Kidney (tissue), 14 donors: ENCODE data around the gene EWSR1. TPM values are rescaled to one million over a fixed set of nuclear protein-coding genes. Genes with fewer than 3 reads are reported as not detected.

ENCODE experiments used
- DNase-seq, 5 donors: peaks; one replicate each; pipeline ENCODE4 v3.0.0-alpha.2; 2013 to 2020
- FAIRE-seq: peaks from 2 replicates; lab custom pipeline; 2012; peaks lifted over from hg19 to GRCh38; lab: Jason Lieb, UNC
- H3K27ac ChIP-seq, 2 donors: one replicate each; pipeline ENCODE4 v1.7.0; 2013; ENCODE audit warnings: low read depth in 2 of 2, low read length in 2 of 2, inconsistent platforms in 1 of 2
- H3K27me3 ChIP-seq: one replicate; pipeline ENCODE4 v1.7.1; 2013; ENCODE audit warnings: low read length, inconsistent platforms; ENCODE audit not compliant: control insufficient read depth, insufficient read depth
- H3K36me3 ChIP-seq, 3 donors: one replicate each; pipeline versions ENCODE4 v1.7.0 to v1.7.1; 2013; ENCODE audit warnings: low read length in 3 of 3, control low read depth in 1 of 3, inconsistent platforms in 1 of 3; ENCODE audit not compliant: insufficient read depth in 3 of 3, control insufficient read depth in 2 of 3
- H3K4me1 ChIP-seq, 3 donors: one replicate each; pipeline versions ENCODE4 v1.7.0 to v1.7.1; 2013; ENCODE audit warnings: low read length in 3 of 3, inconsistent platforms in 1 of 3, low read depth in 1 of 3; ENCODE audit not compliant: control insufficient read depth in 2 of 3, insufficient read depth in 2 of 3
- H3K4me3 ChIP-seq, 3 donors: one replicate each; pipeline versions ENCODE4 v1.7.0 to v1.8.1; 2013; ENCODE audit warnings: low read length in 3 of 3, control low read depth in 1 of 3, inconsistent platforms in 1 of 3
- H3K9ac ChIP-seq, 3 donors: one replicate each; pipeline versions ENCODE4 v1.7.0 to v1.7.1; 2013; ENCODE audit warnings: low read length in 3 of 3, control low read depth in 1 of 3, inconsistent platforms in 1 of 3
- H3K9me3 ChIP-seq, 3 donors: one replicate each; pipeline versions ENCODE4 v1.7.0 to v1.7.1; 2013; ENCODE audit warnings: low read length in 3 of 3, control low read depth in 1 of 3, inconsistent platforms in 1 of 3; ENCODE audit not compliant: control insufficient read depth in 2 of 3, insufficient read depth in 1 of 3
- intact Hi-C: fragments of 100-400 bp; cut with DNase I; formaldehyde crosslinking; loops from one replicate; pipeline ENCODE4 v1.11.1; 2022
- polyA plus RNA-seq: library from polyadenylated mRNA; stranded (reverse); fragments of 350-450 nt; fragmentation: Illumina TruSeq; extraction: RNeasy Lipid Tissue Mini Kit (QIAGEN cat#74804); gene quantifications from one replicate; pipeline ENCODE4 v1.2.3, GENCODE V29; 2014; ENCODE audit warnings: low read depth, low replicate concordance; ENCODE audit not compliant: insufficient read depth
- total RNA-seq: library from RNA; stranded (reverse); fragmentation: NEBNext Ultra II Directional; extraction: Animal tissue kit (Norgen Biotek cat#: 25700); gene quantifications from one replicate; pipeline ENCODE4 v1.2.1, GENCODE V29; 2021
- TF ChIP-seq, protein P1 (sequence below): IDR thresholded peaks from 3 replicates; pipeline ENCODE4 v1.5.1; 2012; ENCODE audit warnings: mild to moderate bottlenecking, moderate library complexity, borderline replicate concordance; ENCODE audit not compliant: insufficient read depth; ENCODE audit errors: extremely low read depth
- donor health status: control.
- donor health status: control.
- donor health status: control.
- donor health status: control.
- donor health status: control.
- donor health status: DM: yes; HTN: yes; CAD: no.
- donor health status: Normal renal cell carcinoma (clear cell type).

Gene EWSR1
- total and polyA plus RNA-seq, 2 donors from 2014 or later: 124 to 214 TPM

- H3K4me1 ChIP-seq: peaks cover 0 to 5% (median 0%) of the 10 kb centered on the region in 3 donors
- H3K36me3 ChIP-seq: no peaks in the 10 kb centered on the region
- no peak overlapping the region for H3K27ac ChIP-seq
- DNase-seq (no peak), FAIRE-seq (no peak)
- TF ChIP-seq, protein P1, sequence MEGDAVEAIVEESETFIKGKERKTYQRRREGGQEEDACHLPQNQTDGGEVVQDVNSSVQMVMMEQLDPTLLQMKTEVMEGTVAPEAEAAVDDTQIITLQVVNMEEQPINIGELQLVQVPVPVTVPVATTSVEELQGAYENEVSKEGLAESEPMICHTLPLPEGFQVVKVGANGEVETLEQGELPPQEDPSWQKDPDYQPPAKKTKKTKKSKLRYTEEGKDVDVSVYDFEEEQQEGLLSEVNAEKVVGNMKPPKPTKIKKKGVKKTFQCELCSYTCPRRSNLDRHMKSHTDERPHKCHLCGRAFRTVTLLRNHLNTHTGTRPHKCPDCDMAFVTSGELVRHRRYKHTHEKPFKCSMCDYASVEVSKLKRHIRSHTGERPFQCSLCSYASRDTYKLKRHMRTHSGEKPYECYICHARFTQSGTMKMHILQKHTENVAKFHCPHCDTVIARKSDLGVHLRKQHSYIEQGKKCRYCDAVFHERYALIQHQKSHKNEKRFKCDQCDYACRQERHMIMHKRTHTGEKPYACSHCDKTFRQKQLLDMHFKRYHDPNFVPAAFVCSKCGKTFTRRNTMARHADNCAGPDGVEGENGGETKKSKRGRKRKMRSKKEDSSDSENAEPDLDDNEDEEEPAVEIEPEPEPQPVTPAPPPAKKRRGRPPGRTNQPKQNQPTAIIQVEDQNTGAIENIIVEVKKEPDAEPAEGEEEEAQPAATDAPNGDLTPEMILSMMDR: no peak
- H3K9ac ChIP-seq: no peak overlapping the region
- intact Hi-C loops: no loop called here
- no peak overlapping the region for H3K4me3 ChIP-seq
- H3K27me3 ChIP-seq: peaks cover 7% of the 10 kb centered on the region
- no peaks in the 10 kb centered on the region for H3K9me3 ChIP-seq
Measured at GRCh38 chr22:29319072-29319471, 51.0 kb downstream of the EWSR1 start.

DNA sequence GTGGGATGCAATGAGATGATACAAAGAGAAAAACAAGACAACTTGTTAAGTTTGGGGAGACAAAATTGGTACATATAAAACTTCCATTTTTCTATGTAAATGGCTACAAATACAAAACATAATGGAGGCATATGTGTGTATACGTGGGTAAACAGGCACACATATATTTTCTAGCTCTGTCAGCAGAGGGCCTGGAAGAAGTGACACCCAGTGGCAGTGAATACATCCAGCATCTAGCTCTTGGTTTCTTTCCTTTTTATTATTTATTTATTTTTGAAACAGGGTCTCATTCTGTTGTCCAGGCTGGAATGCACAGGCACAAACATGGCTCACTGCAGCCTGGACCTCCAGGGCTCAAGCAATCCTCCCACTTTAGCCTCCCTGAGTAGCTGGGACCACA, 52.5 kb downstream of the EWSR1 start:
- Histone ChIP-seq H3K9ac (no peak overlapping the region), H3K9me3 (no peaks in the 10 kb centered on the region), H3K27ac (no peak overlapping the region), H3K36me3 (no peaks in the 10 kb centered on the region), H3K27me3 (no peaks in the 10 kb centered on the region), H3K4me3 (no peak overlapping the region), H3K4me1 (no peaks in the 10 kb centered on the region)
- FAIRE-seq (no peak), DNase-seq (no peak)
- TF ChIP-seq, protein P1: no peak
- intact Hi-C loops: no loop called here

DNA sequence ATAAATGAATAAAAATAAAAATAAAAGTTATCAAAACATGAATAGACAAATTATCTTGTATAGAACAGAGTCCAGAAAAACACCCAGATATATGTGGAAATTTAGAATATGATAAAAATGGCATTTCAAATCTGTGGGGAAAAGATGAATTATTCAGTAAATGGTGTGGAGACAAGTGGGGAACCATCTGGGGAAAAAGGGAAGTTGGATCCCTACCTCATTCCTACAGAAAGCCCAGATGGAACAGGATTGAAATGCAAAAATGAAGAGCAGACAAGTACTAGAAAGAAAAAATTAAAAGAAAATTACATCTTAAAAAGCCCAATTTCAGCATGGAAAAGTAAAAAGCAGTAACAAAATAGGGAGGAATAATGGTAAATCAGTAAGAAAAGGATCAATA, 55.6 kb downstream of the EWSR1 start:
- Histone ChIP-seq H3K9me3 (no peaks in the 10 kb centered on the region), H3K27ac (no peak overlapping the region), H3K4me1 (no peaks in the 10 kb centered on the region), H3K36me3 (peaks cover 0 to 4% (median 0%) of the 10 kb centered on the region in 3 donors), H3K4me3 (no peak overlapping the region), H3K9ac (no peak overlapping the region), H3K27me3 (no peaks in the 10 kb centered on the region)
- intact Hi-C loops: no loop called here
- TF ChIP-seq, protein P1: no peak
- DNase-seq (no peak), FAIRE-seq (no peak)

DNA sequence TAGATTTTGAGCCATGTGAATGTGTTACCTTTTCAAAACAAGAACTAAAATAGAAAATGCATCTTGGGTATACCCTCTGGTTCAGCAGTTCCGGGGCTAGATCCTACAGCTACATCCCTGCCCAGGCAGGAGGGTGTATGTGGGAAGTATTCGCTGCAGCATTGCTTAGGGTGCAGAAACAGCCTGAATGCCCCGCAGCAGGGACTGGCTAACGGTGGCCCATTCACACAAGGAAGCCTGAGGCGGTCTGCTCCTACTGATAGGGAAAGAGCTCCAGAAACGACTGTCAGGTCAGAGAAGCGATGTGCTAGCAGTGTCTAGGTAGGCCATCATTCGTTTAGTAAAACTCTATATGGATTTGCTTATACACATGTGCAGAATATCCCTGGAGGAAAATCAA, 57.3 kb downstream of the EWSR1 start:
- no peaks in the 10 kb centered on the region for H3K27me3 ChIP-seq
- intact Hi-C loops: no loop called here
- TF ChIP-seq, protein P1: no peak

More for the DNA sequence above, 57.3 kb downstream of the EWSR1 start:
- H3K4me1 ChIP-seq: no peaks in the 10 kb centered on the region
- DNase-seq (no peak), FAIRE-seq (no peak)
- H3K36me3 ChIP-seq: peaks cover 0 to 10% (median 0%) of the 10 kb centered on the region in 3 donors
- H3K9me3 ChIP-seq: no peaks in the 10 kb centered on the region
- H3K27ac ChIP-seq: no peak overlapping the region
- no peak overlapping the region for H3K4me3 ChIP-seq
- no peak overlapping the region for H3K9ac ChIP-seq
